Urinary bladder (tissue), 4 donors: ENCODE data around the gene ECM1. TPM values are rescaled to one million over a fixed set of nuclear protein-coding genes. Genes with fewer than 3 reads are reported as not detected.
A peak's percentile ranks its signal among the peaks of the same experiment; 100 is the strongest.

ENCODE experiments used
- DNase-seq: peaks from one replicate; pipeline ENCODE4 v3.0.0-alpha.2; 2015; ENCODE audit errors: extremely low spot score
- H3K27ac ChIP-seq: one replicate; pipeline ENCODE4 v1.5.1; 2013; ENCODE audit warnings: low read depth, mild to moderate bottlenecking, moderate library complexity
- H3K36me3 ChIP-seq: one replicate; pipeline ENCODE4 v1.6.1; 2013; ENCODE audit warnings: mild to moderate bottlenecking, moderate library complexity; ENCODE audit not compliant: insufficient read depth
- H3K4me1 ChIP-seq: one replicate; pipeline ENCODE4 v1.6.1; 2013; ENCODE audit warnings: mild to moderate bottlenecking, moderate library complexity; ENCODE audit not compliant: insufficient read depth
- H3K4me3 ChIP-seq: one replicate; pipeline ENCODE4 v1.5.1; 2013; ENCODE audit warnings: low read depth, low read length
- WGBS: extraction: QIAGEN DNeasy Blood & Tissue Kit; methylation state at CpG from one replicate; pipeline ENCODE4 v1.1.7; 2013; 5-methylcytosine and 5-hydroxymethylcytosine counted together
- polyA plus RNA-seq: library from polyadenylated mRNA; stranded (reverse); fragments of 200-250 nt; gene quantifications from one replicate; pipeline ENCODE4 v1.2.3, GENCODE V29; 2013
- total RNA-seq: library from RNA; depleted of rRNA; stranded (reverse); fragments of >200 nt; gene quantifications from one replicate; pipeline ENCODE4 v1.2.3, GENCODE V29; 2014
- donor health status: healthy with polysubstance abuse.
- donor health status: healthy.

ECM1 gene
- total and polyA plus RNA-seq, 2 donors: 8.7 to 40.8 TPM

DNA sequence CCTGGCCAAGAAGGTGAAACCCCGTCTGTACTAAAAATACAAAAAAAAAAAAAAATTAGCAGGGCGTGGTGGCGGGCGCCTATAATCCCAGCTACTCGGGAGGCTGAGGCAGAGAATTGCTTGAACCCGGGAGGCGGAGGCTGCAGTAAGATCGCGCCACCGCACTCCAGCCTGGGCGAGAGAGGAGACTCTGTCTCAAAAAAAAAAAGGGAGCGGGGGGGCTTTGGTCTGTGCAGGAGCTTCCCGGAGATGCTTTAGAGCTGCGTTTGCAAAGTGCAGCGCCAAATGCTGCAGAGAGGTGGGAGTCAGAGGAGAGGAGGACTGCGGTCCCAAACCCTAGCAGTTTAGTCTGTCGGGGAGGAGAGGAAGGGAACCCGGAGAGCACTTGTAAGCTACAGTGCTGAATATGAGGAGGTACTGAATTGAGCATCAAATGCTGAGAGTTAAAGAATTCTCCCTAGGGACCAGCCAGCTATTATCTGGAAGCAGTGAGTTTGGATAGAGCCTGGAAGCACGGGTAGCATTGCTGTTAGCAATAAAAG is 8.2 kb downstream of the ECM1 start:
- DNase-seq: no peak
- no peak overlapping the region for H3K27ac ChIP-seq
- 1% methylated on average over 19 of the region's 19 CpGs for WGBS

DNA sequence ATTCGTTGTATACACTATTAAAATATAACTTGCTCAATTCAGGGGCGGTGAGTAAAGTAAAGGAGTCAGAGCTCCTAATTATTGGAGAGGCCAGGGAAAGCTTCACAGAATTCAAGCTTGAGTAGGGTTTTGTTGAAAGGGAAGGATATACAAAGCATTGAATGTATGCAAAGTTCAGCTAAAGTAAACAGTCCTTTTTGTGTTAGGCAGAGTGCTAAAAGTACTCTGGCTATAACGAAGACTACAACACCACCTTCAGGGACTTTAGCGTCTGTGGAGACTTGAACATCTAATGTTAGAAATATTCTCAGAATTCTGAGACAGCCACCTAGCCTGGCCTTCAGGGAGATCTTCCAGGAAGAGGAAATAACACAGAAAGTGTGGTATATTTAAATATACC is 8.7 kb downstream of the ECM1 start:
- H3K4me3 ChIP-seq: peak overlapping the region; percentile 4
- DNase-seq: no peak
- H3K4me1 ChIP-seq: no peaks in the 10 kb centered on the region
- no peak overlapping the region for H3K27ac ChIP-seq
- H3K36me3 ChIP-seq: no peaks in the 10 kb centered on the region
- 32% methylated on average over 4 of the region's 4 CpGs for whole genome bisulfite sequencing

More for the DNA sequence above, 8.2 kb downstream of the ECM1 start:
- no peaks in the 10 kb centered on the region for H3K36me3 ChIP-seq
- H3K4me1 ChIP-seq: no peaks in the 10 kb centered on the region
- peak overlapping the region; percentile 55 for H3K4me3 ChIP-seq

DNA sequence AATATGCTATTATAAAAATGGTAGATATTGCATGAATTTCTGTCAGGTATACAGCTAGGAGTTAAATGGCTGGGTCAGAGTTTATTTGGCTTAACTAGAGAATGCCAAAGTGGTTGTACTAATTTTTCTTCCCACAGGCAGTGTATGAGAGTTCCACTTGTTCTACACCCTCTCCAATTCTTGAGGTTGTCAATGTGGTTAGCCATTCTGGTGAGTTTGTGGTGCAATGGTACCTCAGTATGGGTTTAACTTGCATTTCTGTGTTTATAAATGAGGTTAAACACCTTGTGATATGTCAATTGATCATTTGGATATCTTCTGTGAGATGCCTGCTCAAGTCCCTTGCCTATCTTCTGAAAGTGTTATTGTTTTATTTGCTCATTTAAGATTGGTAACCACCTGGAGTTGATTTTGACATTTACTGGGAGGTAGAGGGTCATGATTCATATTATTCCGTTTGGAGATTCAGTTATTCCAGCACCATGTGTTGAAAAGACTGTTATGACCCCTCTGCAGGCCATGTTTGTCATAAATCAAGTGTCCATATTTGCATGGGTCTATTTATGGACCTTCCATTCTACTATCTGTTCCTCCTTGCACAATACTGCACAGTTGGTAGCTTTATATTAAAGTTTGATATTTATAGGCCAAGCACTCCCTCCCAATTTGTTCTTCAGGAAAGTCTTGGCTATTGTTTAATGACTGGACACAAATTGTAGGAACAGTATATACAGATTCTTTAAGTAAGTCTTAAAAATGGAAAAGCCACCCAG is 13.5 kb downstream of the ECM1 start:
- 57% methylated on average over 1 of the region's 1 CpG for WGBS
- no peaks in the 10 kb centered on the region for H3K36me3 ChIP-seq
- no peak overlapping the region for H3K4me3 ChIP-seq
- no peaks in the 10 kb centered on the region for H3K4me1 ChIP-seq
- DNase-seq: no peak
- no peak overlapping the region for H3K27ac ChIP-seq

DNA sequence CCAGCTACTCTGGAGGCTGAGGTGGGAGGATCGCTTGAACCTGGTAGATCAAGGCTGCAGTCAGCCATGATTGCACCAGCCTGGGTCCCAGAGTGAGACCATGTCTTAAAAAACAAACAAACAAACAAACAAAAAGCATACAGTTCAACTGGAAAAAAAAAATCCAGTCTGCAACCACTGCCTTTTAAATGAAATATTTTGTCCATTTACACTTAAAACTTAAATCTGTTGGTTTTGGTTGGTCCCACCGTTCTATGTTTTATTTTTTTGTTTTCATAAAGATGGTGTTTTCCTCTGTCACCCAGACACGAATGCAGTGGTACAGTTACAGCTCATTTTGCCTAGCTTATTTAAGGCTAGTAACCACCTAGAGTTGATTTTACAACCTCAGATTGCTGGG is 17.4 kb downstream of the ECM1 start:
- Histone ChIP-seq H3K27ac (no peak overlapping the region), H3K4me3 (no peak overlapping the region), H3K36me3 (no peaks in the 10 kb centered on the region), H3K4me1 (no peaks in the 10 kb centered on the region)
- DNase-seq: no peak
- 86% methylated on average over 3 of the region's 3 CpGs for WGBS

GRCh38 chr1:150528196-150528595 is 20.3 kb downstream of the ECM1 start:
- Histone ChIP-seq H3K27ac (no peak overlapping the region), H3K36me3 (no peaks in the 10 kb centered on the region), H3K4me1 (no peaks in the 10 kb centered on the region), H3K4me3 (no peak overlapping the region)
- DNase-seq: no peak
- 81% methylated on average over 1 of the region's 1 CpG for WGBS

- WGBS: 19% methylated on average over 4 of the region's 4 CpGs
- H3K36me3 ChIP-seq: no peaks in the 10 kb centered on the region
- no peak overlapping the region for H3K27ac ChIP-seq
- no peak overlapping the region for H3K4me3 ChIP-seq
- H3K4me1 ChIP-seq: peaks cover 2% of the 10 kb centered on the region
- no peak for DNase-seq
These were observed 21.1 kb downstream of the ECM1 start for GRCh38 chr1:150529017-150529416.

- H3K4me1 ChIP-seq: peaks cover 2% of the 10 kb centered on the region
- H3K4me3 ChIP-seq: no peak overlapping the region
- no peak for DNase-seq
- H3K27ac ChIP-seq: no peak overlapping the region
- no peaks in the 10 kb centered on the region for H3K36me3 ChIP-seq
- 94% methylated on average over 14 of the region's 14 CpGs for WGBS
These were observed 22.7 kb downstream of the ECM1 start for GRCh38 chr1:150530491-150531159.

GRCh38 chr1:150532860-150533259 is 25.0 kb downstream of the ECM1 start:
- no peak for DNase-seq

DNA sequence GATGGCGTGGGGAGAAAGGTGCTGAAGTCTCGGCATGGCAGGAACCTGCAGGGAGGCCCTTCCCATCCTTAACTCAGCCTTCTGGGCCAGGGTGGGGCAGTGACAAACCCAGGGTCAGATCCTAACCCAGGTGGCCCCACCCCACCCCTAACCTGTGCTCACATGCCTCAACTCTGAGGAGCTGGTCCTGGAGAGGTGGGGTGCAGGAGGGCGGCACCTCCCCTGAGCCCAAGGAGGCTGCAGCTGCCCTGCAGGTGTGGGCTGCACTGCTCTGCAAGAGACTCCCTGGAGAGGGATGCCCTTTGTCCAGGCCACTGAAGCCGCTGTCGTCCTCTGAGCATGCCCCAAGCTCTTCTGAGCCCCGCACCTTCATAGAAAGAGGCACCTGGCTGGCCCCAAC is 26.1 kb downstream of the ECM1 start:
- Histone ChIP-seq H3K4me3 (no peak overlapping the region), H3K4me1 (peaks cover 2% of the 10 kb centered on the region), H3K36me3 (no peaks in the 10 kb centered on the region), H3K27ac (no peak overlapping the region)
- no peak for DNase-seq
- whole genome bisulfite sequencing: 92% methylated on average over 6 of the region's 6 CpGs

More at GRCh38 chr1:150532860-150533259, 25.0 kb downstream of the ECM1 start:
- H3K36me3 ChIP-seq: no peaks in the 10 kb centered on the region
- H3K27ac ChIP-seq: no peak overlapping the region
- WGBS: 32% methylated on average over 5 of the region's 5 CpGs
- H3K4me3 ChIP-seq: no peak overlapping the region
- peaks cover 2% of the 10 kb centered on the region for H3K4me1 ChIP-seq

- no peaks in the 10 kb centered on the region for H3K36me3 ChIP-seq
- 76% methylated on average over 14 of the region's 14 CpGs for WGBS
- H3K4me1 ChIP-seq: peaks cover 2% of the 10 kb centered on the region
- no peak overlapping the region for H3K27ac ChIP-seq
- H3K4me3 ChIP-seq: no peak overlapping the region
- DNase-seq: no peak
These were observed 27.8 kb downstream of the ECM1 start for GRCh38 chr1:150535511-150536287.

- no peak for DNase-seq
- Histone ChIP-seq H3K27ac (no peak overlapping the region), H3K4me1 (peaks cover 2% of the 10 kb centered on the region), H3K36me3 (no peaks in the 10 kb centered on the region), H3K4me3 (no peak overlapping the region)
- 93% methylated on average over 12 of the region's 12 CpGs for whole genome bisulfite sequencing
These were observed 29.2 kb downstream of the ECM1 start for GRCh38 chr1:150536836-150537731.

GRCh38 chr1:150537732-150538684 is 30.1 kb downstream of the ECM1 start:
- Histone ChIP-seq H3K4me3 (no peak overlapping the region), H3K36me3 (no peaks in the 10 kb centered on the region), H3K4me1 (peaks cover 2% of the 10 kb centered on the region), H3K27ac (no peak overlapping the region)
- no peak for DNase-seq
- WGBS: 51% methylated on average over 17 of the region's 17 CpGs
